Measurements from ENCODE around the gene P2RY6.

Gene P2RY6

GRCh38 chr11:73340164-73340563 lies 68.0 kb downstream of the P2RY6 start:
- DNase-seq = no peak

- DNase-seq = no peak
Measured at GRCh38 chr11:73342633-73343032, 70.5 kb downstream of the P2RY6 start.

- DNase-seq = no peak
Measured at GRCh38 chr11:73343076-73343873, 71.1 kb downstream of the P2RY6 start.

GRCh38 chr11:73344191-73344607 lies 72.1 kb downstream of the P2RY6 start:
- DNase-seq = no peak

- no peak for DNase-seq
Measured at GRCh38 chr11:73345481-73346160, 73.5 kb downstream of the P2RY6 start.

- DNase-seq = no peak
Measured at GRCh38 chr11:73346186-73346935, 74.2 kb downstream of the P2RY6 start.

- DNase-seq = no peak
Measured at GRCh38 chr11:73347067-73347466, 74.9 kb downstream of the P2RY6 start.
